Stimulated activated CD8-positive, alpha-beta memory T cell treated with anti-CD3 and anti-CD28 coated beads, Interleukin-7, amount 100 ng/mL, for 4 hours (primary cell): ENCODE results near the gene ZNF385D.

Experiments used
- DNase-seq, 2 donors: peaks; one replicate each; pipeline ENCODE4 v3.0.0-alpha.2; 2020; ENCODE audit warnings: low read depth in 2 of 2

The ZNF385D gene

GRCh38 chr3:21601178-21601577 is 149.8 kb downstream of the ZNF385D start:
- no peak for DNase-seq

GRCh38 chr3:21599890-21600289 is 151.1 kb downstream of the ZNF385D start:
- DNase-seq, result no peak

- DNase-seq, result no peak
These were observed 158.2 kb downstream of the ZNF385D start for GRCh38 chr3:21592828-21593227.

GRCh38 chr3:21587894-21588293 is 163.1 kb downstream of the ZNF385D start:
- DNase-seq, result no peak

- DNase-seq, result no peak
These were observed 165.7 kb downstream of the ZNF385D start for GRCh38 chr3:21585216-21585740.

- no peak for DNase-seq
These were observed 177.7 kb downstream of the ZNF385D start for GRCh38 chr3:21573291-21573690.

GRCh38 chr3:21564531-21564930 is 186.5 kb downstream of the ZNF385D start:
- DNase-seq, result no peak

GRCh38 chr3:21562243-21562642 is 188.8 kb downstream of the ZNF385D start:
- DNase-seq, result no peak

- no peak for DNase-seq
These were observed 189.5 kb downstream of the ZNF385D start for GRCh38 chr3:21561472-21561871.

- no peak for DNase-seq
These were observed 200.0 kb downstream of the ZNF385D start for GRCh38 chr3:21551019-21551418.

- DNase-seq, result no peak
These were observed 206.9 kb downstream of the ZNF385D start for GRCh38 chr3:21544076-21544462.

- no peak for DNase-seq
These were observed 207.5 kb downstream of the ZNF385D start for GRCh38 chr3:21543380-21544075.

GRCh38 chr3:21542656-21543379 is 208.2 kb downstream of the ZNF385D start:
- DNase-seq, result no peak

GRCh38 chr3:21540265-21540664 is 210.7 kb downstream of the ZNF385D start:
- DNase-seq, result no peak

- no peak for DNase-seq
These were observed 216.5 kb downstream of the ZNF385D start for GRCh38 chr3:21534462-21534861.

GRCh38 chr3:21533002-21533401 is 218.0 kb downstream of the ZNF385D start:
- no peak for DNase-seq

GRCh38 chr3:21531909-21532308 is 219.1 kb downstream of the ZNF385D start:
- no peak for DNase-seq

- DNase-seq, result no peak
These were observed 222.6 kb downstream of the ZNF385D start for GRCh38 chr3:21528291-21528995.

GRCh38 chr3:21526461-21526860 is 224.5 kb downstream of the ZNF385D start:
- no peak for DNase-seq

GRCh38 chr3:21524133-21524532 is 226.9 kb downstream of the ZNF385D start:
- DNase-seq, result no peak

- no peak for DNase-seq
These were observed 230.7 kb downstream of the ZNF385D start for GRCh38 chr3:21520106-21520963.

- DNase-seq, result no peak
These were observed 233.8 kb downstream of the ZNF385D start for GRCh38 chr3:21517184-21517583.
